ELR (cell line): ENCODE results near the gene POLR3E.
"Not testable (repeated sequence)": the region's sequence is repeated elsewhere in the genome, so short reads cannot be mapped to it uniquely, and the experiment has no call there.

Experiments
- DNase-seq: peaks from one replicate; pipeline ENCODE4 v3.0.0-alpha.2; 2015; ENCODE audit warnings: low read depth

Gene POLR3E

GRCh38 chr16:22293137-22294106 lies 3.8 kb upstream of the POLR3E start:
- no peak for DNase-seq

GRCh38 chr16:22296225-22297113 lies 740 bp upstream of the POLR3E start:
- DNase-seq, result peak; percentile 28

DNA sequence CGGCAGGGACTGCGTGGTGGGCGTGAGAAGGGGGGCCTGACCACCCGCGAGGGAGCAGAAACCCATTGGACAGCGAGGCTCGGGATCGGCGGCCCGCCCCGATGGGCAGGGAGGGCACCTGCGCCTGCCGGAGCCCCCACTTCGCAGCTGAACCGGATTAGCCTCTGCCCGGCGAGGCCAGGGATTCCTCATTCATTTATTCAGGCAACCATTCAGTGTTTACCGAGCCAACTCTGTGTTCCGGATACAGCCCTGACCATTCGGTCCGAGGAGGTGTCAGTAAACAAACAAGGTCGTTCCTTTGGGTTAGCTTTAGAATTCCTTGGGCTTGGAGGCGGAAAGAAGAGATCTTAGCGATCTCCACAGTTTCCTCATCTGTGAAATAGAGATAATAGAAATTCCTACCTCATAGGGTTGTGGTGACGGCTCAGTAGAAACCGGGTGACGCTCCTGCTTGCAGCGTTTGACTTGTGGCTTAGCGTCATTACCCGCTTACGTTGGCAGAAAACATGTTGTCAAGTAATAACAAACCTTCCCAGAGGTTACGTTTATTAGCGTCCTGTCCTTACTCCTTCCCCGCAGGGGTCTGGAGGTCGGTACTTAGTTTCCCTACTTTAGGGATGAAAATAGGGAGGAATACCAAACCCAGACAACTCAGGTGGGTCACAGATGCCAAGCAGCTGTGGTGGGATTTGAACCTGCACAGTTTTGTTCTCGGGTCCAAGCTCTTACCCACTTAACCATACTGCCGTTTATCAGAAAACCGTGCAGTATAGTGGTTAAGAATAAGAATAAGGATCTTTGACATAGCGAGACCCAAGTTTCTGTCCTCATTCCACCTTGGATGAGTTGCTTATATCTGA lies 893 bp downstream of the POLR3E start:
- DNase-seq, result peak; percentile 96

DNA sequence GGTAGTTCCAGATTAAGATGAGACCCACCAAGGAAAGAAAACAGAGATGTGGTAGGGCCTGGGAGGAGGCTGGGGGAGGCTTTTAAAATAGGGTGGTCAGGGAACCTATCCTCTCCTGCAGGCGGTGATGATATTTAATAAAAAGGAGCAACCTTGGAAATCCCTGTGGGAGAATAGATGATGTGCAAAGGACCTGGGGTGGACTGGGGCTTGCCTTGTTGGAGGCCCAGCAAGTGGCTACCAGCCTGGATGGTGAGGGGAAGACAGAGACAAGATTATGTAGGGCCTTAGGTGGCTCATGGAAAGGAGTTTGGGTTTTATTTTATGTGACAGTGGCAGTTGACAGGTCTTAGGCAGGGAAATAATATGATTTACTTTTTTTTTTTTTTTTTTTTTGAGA lies 1.8 kb downstream of the POLR3E start:
- DNase-seq, result no peak

DNA sequence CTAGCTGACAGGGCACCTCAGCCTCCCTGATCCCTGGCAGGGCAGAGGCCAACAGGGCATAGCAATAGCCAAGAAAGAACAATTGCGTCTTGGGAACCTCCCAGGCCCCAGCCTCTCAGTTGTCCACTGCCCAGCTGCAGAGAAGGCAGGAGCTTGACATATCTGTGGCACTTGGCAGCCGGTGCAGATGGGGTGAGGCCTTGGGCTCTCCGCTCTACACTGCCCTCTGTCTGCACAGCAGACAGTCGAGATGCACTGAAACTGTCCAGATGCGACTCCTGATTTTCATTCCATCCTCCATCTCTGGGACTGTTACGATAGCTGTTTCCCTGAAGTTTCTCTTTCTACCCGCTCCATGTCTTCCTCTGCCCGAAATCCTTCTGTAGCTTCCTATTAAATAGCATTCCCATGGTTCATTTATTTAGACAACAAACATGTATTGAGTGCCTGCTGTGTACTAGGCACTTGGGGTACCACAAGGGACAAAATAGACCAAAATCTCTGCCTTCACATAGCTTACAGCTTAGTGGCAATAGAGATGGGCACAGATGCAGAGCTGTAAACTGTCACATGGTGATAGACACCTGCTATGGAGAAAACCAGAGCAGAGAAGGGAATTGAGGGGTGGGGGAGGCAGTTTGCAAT lies 3.3 kb downstream of the POLR3E start:
- peak; percentile 55 for DNase-seq

- not testable (repeated sequence) for DNase-seq
Measured at GRCh38 chr16:22301423-22301822, 4.2 kb downstream of the POLR3E start.

- DNase-seq, result no peak
Measured at GRCh38 chr16:22302776-22303363, 5.7 kb downstream of the POLR3E start.

DNA sequence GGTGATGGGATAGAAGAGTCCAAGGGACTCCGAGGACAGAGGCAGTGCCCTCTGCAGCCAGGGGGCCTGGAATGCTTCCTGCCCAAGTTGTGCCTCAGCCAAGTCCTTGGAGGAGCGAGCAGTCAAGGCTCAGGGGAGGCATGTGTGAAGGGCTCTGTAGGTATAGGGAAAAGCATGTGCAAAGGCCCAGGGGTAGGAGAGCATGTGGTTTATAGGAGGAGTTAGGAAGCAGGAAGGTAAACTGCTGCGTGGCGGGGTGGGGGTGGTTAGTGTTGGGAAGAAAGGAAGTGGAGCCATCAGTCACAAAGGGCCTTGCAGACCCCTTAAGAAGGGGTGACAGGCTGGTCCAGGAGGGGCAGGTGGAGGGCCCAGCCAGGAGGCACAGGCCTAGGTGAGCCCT lies 7.2 kb downstream of the POLR3E start:
- DNase-seq, result no peak

GRCh38 chr16:22306788-22307187 lies 9.6 kb downstream of the POLR3E start:
- DNase-seq, result no peak

GRCh38 chr16:22307838-22308237 lies 10.6 kb downstream of the POLR3E start:
- no peak for DNase-seq

DNA sequence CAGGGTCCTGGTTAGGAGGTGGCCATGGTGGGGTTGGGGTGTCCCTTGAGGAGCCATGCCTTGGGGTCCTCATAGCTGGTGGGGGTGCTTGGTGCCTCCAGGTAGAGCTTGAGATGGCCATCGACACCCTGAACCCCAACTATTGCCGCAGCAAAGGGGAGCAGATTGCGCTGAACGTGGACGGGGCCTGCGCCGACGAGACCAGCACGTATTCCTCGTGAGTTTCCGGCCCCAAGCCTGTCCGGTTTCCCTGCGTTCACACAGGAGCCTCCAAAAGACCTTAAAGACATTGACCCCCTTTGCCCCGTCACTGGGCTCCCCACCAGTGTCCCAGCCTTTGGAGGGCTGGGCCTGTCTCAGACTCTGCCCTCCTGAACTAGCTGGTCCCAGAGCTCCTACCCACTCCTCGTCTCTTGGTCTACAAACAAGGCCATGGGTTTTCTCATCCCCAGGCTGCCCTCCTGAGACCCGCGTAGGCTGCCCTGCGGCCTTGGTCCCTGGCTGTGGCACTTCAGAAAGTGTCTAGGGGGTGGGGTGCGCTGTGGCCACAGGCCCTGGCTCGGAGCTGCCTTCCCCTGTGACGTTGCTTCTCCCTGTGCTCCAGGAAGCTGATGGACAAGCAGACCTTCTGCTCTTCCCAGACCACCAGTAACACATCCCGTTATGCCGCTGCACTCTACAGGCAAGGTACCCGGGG lies 11.8 kb downstream of the POLR3E start:
- no peak for DNase-seq

DNA sequence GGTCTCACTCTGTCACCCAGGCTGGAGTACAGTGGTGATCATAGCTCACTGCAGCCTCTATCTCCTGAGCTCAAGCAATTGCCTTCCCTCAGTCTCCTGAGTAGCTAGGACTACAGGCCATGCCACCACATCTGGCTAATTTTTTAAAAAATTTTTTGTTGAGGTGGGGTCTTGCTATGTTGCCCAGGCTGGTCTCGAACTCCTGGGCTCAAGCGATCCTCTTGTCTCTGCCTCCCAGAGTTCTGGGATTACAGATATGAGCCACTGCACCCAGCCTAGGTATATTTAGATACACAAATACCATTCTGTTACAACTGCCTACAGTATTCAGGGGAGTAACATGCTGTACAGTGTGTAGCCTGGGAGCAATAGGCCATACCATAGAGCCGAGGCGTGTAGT lies 14.3 kb downstream of the POLR3E start:
- no peak for DNase-seq

DNA sequence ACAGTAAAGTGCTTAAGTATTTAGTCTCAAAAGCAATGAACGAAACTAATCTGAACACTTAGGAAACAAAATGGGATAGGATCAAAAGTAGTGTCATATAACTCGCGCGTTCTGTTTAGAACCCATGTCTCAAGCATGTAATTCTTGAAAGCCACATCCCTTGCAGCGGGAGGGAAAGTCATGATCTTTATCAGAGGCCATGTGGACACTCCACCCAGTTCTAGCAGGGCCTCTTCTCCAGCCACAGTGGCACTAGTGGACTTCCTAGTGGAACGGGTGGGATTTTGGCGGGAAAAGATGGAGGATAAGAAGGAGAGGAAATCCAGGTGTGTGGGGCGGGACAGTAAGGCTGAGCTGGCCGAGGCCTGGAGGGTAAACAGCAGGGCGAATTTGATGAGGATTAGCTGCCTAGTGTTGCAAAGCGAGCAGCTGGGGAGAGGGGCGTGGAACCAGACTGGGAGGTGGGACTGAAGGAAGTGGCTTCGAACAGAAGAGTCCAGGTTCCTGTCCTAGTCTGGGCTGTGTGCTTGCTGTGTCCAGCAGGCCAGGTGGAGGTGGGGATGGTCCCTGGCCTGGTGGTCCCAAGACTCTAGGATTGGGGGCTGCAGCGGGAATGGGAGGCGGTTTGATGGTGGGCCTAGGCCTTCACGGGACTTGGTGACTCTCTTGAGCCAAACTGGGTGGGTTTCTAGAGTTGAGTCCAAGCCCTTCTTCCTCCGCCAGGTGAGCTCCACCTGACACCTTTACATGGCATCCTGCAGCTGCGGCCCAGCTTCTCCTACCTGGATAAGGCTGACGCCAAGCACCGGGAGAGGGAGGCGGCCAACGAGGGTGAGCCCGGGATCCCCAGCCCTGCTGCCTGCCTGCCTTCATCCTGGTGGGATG lies 15.9 kb downstream of the POLR3E start:
- DNase-seq, result no peak

GRCh38 chr16:22313876-22314470 lies 16.8 kb downstream of the POLR3E start:
- no peak for DNase-seq

DNA sequence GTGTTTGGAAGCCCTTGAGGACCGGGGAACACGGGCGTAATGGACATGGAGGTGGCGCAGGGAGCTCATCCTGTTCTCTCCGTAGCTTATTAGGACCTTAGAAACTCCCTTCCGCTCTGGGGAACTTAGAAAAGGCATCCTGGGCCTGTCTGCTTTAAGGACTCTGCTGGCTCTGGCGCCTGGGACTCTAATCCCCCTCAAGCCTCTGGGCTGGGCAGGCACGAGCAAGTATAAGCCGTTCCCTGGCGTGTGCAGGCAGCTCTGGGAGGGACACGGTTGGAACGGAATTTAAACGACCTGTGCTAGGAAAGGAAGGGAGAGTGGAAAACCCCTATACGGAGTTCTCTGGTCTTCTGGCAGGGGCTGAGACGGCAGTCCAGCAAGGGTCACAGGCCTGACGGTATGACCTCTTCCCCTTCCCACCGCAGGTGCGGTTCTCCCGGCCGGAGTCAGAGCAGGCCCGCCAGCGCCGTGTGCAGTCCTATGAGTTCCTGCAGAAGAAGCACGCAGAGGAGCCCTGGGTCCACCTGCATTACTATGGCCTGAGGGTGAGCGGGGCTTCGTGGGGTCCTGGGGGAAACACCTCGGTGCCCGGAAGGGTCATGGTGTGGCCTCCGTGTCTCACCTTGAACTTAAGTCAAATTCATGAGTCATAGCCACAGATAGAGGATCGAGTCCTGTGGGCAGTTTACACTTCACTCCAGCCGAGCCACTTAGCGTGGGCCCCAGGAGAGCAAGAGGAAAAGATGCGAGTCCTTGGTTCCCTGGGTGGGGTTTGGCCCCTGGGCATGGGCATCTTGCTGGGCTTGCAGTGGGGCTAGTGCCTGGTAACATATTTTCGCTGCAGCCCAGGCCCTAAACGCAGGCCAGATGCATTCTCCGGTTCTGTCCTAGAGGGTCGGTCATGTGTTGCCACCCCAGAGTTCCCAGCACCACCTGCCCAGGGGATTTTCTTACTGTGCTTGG lies 17.7 kb downstream of the POLR3E start:
- DNase-seq, result no peak

DNA sequence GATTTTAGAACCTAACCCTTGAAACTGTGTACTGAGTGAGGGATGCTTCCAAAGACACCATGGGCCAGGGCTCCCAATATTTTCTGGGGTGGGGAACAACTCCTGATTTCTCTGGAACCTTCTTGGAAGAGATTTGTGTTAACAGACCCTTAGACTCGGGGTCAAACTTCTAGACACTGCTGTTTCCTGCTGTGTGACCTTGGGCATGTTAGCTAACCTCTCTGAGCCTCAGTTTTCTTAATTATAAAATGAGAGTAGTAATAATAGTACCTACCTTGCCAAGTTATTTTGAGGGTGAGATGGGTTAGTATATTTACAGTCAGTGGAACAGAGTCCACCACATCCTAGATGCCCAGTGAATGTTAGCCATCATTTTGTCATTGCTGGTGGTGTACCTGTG lies 18.8 kb downstream of the POLR3E start:
- DNase-seq, result no peak

- DNase-seq, result no peak
Measured at GRCh38 chr16:22316411-22316811, 19.2 kb downstream of the POLR3E start.
